Panc1 (cell line): Measurements from ENCODE around the gene MET. TPM values are rescaled to one million over a fixed set of nuclear protein-coding genes. Genes with fewer than 3 reads are reported as not detected.
A peak's percentile ranks its signal among the peaks of the same experiment; 100 is the strongest.
"Not testable (repeated sequence)": the region's sequence is repeated elsewhere in the genome, so short reads cannot be mapped to it uniquely, and the experiment has no call there.

Experiments
- ATAC-seq: fragments of 200-7000 bp; cut with Tn5 transposase; 2 replicates; pipeline ENCODE4 v1.9.1; 2020; ENCODE audit warnings: mild to moderate bottlenecking, moderate library complexity
- BruUV-seq: library from RNA; stranded (reverse); fragments of 400-500 nt; replicated peaks from 2 replicates; lab custom pipeline; 2021; lab: Mats Ljungman, UMichigan
- CTCF ChIA-PET: fragments of 300-600 bp; sonication (Branson Sonifier 250); formaldehyde crosslinking; loops from one replicate; lab custom pipeline; 2022; ENCODE audit warnings: antibody characterized with exemption; lab: Charles Lee
- POLR2A ChIA-PET: fragments of 300-600 bp; sonication (Branson Sonifier 250); formaldehyde crosslinking; loops from one replicate; lab custom pipeline; 2022; ENCODE audit warnings: antibody characterized with exemption; lab: Charles Lee
- DNase-seq: peaks from one replicate; pipeline ENCODE4 v3.0.0-alpha.2; 2010; ENCODE audit warnings: low read depth, low spot score
- H3K27ac ChIP-seq: 2 replicates; pipeline ENCODE4 v1.5.1; 2011; ENCODE audit warnings: mild to moderate bottlenecking, low read length, inconsistent platforms
- H3K27me3 ChIP-seq: fragments of 200-500 bp; sonication (Bioruptor generic); 2 replicates; pipeline ENCODE4 v1.6.0; 2014; ENCODE audit warnings: low read length, inconsistent platforms; ENCODE audit not compliant: control insufficient read depth, insufficient read depth
- H3K36me3 ChIP-seq: fragments of 200-500 bp; sonication (Bioruptor generic); 2 replicates; pipeline ENCODE4 v1.5.1; 2014; ENCODE audit warnings: inconsistent platforms, mild to moderate bottlenecking, low read length, moderate library complexity; ENCODE audit not compliant: control insufficient read depth, insufficient read depth
- H3K4me1 ChIP-seq: 2 replicates; pipeline ENCODE4 v1.5.1; 2011; ENCODE audit warnings: inconsistent platforms, mild to moderate bottlenecking, low read length, moderate library complexity; ENCODE audit not compliant: control insufficient read depth, insufficient read depth
- H3K4me3 ChIP-seq, 2 experiments: 2 replicates each; pipeline ENCODE4 v1.5.1; 2011 to 2012; ENCODE audit warnings: low read depth in 2 of 2, low read length in 2 of 2, mild to moderate bottlenecking in 2 of 2, inconsistent platforms in 1 of 2, moderate library complexity in 1 of 2
- H3K9me3 ChIP-seq: fragments of 200-500 bp; sonication (Bioruptor generic); 2 replicates; pipeline ENCODE4 v1.5.1; 2014; ENCODE audit warnings: low read depth, mild to moderate bottlenecking, inconsistent platforms, low read length, moderate library complexity; ENCODE audit not compliant: control insufficient read depth, insufficient read depth
- POLR2AphosphoS5 ChIP-seq: IDR thresholded peaks from 2 replicates; pipeline ENCODE4 v1.6.1; 2012; ENCODE audit warnings: mild to moderate bottlenecking, low read depth, low read length, moderate library complexity
- SIN3A ChIP-seq: IDR thresholded peaks from 2 replicates; pipeline ENCODE4 v1.6.1; 2012; ENCODE audit warnings: low read depth, mild to moderate bottlenecking, low read length, moderate library complexity, borderline replicate concordance; ENCODE audit not compliant: insufficient read depth
- TCF7L2 ChIP-seq: IDR thresholded peaks from 2 replicates; pipeline ENCODE4 v1.6.1; 2011; ENCODE audit warnings: mild to moderate bottlenecking, low read depth, low read length, inconsistent platforms
- in situ Hi-C: cut with HindIII; loops from 2 replicates; pipeline ENCODE4 v1.10.0; 2016; ENCODE audit warnings: low sequenced_read_pairs, low pct_unique_long_range_greater_than_20kb
- intact Hi-C: fragments of 100-400 bp; cut with micrococcal nuclease; formaldehyde crosslinking; loops from one replicate; pipeline ENCODE4 v1.10.0; 2022; ENCODE audit not compliant: unreplicated experiment
- total RNA-seq: library from RNA; stranded (reverse); gene quantifications from one replicate; pipeline ENCODE4 v1.2.1, GENCODE V29; 2021; ENCODE audit not compliant: unreplicated experiment
- TF ChIP-seq, protein P1 (sequence below): fragments of 450-650 bp; IDR thresholded peaks from 2 replicates; pipeline ENCODE4 v1.5.1; 2017; ENCODE audit warnings: mild to moderate bottlenecking
- TF ChIP-seq, protein P2 (sequence below), 2 experiments: IDR thresholded peaks; 2 replicates each; pipeline ENCODE4 v1.6.1; 2011 to 2012; ENCODE audit warnings: low read depth in 2 of 2, control low read depth in 1 of 2, low read length in 1 of 2, mild to moderate bottlenecking in 1 of 2, moderate library complexity in 1 of 2; ENCODE audit not compliant: insufficient read depth in 1 of 2

MET gene
- total RNA-seq, 1 experiment from 2014 or later, result 103 TPM

DNA sequence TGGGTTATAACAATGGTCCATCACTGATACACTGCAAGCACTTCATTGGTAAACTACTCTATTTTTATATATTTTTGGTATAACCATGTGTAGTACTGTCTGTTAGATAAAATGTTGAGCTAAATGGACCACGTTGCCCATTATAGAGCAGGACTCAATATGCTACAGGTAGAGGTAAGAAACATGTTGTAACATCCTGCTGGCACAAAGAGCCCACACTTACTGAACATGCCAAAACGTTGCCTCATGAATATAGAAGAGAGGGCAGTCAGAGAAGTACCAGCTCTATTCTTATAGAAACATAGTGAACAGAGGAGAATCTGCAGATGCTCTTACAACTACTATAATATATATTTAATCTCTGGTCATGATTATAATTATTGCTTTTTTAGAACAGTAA lies 18.4 kb upstream of the MET start:
- CTCF ChIA-PET, result no interaction called here
- Histone ChIP-seq H3K27ac (no peak overlapping the region), H3K4me3 (no peak overlapping the region), H3K4me1 (no peaks in the 10 kb centered on the region), H3K9me3 (no peaks in the 10 kb centered on the region), H3K36me3 (no peaks in the 10 kb centered on the region), H3K27me3 (no peaks in the 10 kb centered on the region; the same call in 1 of the 2 replicates)
- BruUV-seq, result no TSS peak
- POLR2A ChIA-PET, result no interaction called here
- intact Hi-C loops (no loop called here), in situ Hi-C loops (no loop called here)
- no peak for DNase-seq
- TF ChIP-seq, protein P1, sequence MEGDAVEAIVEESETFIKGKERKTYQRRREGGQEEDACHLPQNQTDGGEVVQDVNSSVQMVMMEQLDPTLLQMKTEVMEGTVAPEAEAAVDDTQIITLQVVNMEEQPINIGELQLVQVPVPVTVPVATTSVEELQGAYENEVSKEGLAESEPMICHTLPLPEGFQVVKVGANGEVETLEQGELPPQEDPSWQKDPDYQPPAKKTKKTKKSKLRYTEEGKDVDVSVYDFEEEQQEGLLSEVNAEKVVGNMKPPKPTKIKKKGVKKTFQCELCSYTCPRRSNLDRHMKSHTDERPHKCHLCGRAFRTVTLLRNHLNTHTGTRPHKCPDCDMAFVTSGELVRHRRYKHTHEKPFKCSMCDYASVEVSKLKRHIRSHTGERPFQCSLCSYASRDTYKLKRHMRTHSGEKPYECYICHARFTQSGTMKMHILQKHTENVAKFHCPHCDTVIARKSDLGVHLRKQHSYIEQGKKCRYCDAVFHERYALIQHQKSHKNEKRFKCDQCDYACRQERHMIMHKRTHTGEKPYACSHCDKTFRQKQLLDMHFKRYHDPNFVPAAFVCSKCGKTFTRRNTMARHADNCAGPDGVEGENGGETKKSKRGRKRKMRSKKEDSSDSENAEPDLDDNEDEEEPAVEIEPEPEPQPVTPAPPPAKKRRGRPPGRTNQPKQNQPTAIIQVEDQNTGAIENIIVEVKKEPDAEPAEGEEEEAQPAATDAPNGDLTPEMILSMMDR, result no peak
- TF ChIP-seq SIN3A (no peak), POLR2AphosphoS5 (no peak), TCF7L2 (no peak)
- TF ChIP-seq, protein P2, sequence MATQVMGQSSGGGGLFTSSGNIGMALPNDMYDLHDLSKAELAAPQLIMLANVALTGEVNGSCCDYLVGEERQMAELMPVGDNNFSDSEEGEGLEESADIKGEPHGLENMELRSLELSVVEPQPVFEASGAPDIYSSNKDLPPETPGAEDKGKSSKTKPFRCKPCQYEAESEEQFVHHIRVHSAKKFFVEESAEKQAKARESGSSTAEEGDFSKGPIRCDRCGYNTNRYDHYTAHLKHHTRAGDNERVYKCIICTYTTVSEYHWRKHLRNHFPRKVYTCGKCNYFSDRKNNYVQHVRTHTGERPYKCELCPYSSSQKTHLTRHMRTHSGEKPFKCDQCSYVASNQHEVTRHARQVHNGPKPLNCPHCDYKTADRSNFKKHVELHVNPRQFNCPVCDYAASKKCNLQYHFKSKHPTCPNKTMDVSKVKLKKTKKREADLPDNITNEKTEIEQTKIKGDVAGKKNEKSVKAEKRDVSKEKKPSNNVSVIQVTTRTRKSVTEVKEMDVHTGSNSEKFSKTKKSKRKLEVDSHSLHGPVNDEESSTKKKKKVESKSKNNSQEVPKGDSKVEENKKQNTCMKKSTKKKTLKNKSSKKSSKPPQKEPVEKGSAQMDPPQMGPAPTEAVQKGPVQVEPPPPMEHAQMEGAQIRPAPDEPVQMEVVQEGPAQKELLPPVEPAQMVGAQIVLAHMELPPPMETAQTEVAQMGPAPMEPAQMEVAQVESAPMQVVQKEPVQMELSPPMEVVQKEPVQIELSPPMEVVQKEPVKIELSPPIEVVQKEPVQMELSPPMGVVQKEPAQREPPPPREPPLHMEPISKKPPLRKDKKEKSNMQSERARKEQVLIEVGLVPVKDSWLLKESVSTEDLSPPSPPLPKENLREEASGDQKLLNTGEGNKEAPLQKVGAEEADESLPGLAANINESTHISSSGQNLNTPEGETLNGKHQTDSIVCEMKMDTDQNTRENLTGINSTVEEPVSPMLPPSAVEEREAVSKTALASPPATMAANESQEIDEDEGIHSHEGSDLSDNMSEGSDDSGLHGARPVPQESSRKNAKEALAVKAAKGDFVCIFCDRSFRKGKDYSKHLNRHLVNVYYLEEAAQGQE (IDR thresholded peaks at IDR 0.05; ENCODE audit: insufficient read depth in 1 of 2, low read depth in 2 of 2, low read length in 1 of 2), result no peak
- ATAC-seq, result peak; percentile 34; the same call in 1 of the 2 replicates

DNA sequence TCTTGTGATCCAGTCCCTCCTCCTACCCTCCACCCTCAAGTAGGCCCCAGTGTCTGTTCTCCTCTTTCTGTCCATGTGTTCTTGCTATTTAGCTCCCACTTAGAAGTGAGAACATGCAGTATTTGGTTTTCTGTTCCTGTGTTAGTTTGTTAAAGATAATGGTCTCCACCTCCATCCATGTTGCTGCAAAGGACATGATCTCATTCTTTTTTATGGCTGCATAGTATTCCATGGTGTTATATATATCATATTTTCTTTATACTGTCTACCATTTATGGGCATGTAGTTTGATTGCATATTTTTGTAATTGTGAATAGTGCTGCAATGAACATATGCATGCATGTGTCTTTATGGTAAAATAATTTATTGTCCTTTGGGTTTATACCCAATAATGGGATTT lies 12.7 kb upstream of the MET start:
- H3K9me3 ChIP-seq, ATAC-seq, H3K36me3 ChIP-seq, H3K27me3 ChIP-seq, DNase-seq, POLR2A ChIA-PET, intact Hi-C loops, H3K27ac ChIP-seq, BruUV-seq, H3K4me1 ChIP-seq, H3K4me3 ChIP-seq, in situ Hi-C loops: not testable (repeated sequence)
- CTCF ChIA-PET, result interaction anchor here (0.6 kb wide), 1 partner anchor 353 kb away, joined by 7 read pairs; no protein-coding TSS in a partner anchor

DNA sequence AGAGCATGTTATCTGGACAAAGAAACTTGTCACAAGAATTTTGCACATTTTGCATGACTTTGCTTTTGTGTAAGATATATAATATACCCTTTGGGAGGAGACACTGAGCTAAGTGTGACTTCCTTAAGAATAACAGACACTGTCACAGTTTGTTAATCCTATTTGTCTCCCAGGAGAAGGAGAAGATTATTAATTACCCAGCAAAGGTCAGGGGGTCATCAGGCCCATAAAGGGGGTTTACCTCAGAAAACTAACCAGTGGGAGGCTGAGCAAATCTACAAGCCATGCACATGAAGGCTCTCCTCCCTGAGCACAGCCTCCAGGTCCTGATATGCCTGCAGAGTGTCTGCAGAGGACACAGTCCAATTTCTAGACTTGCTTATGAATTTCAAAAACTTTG lies 10.1 kb upstream of the MET start:
- ATAC-seq (peak; percentile 51; the same call in 1 of the 2 replicates), DNase-seq (no peak)
- intact Hi-C loops (no loop called here), in situ Hi-C loops (no loop called here)
- Histone ChIP-seq H3K27ac (no peak overlapping the region), H3K9me3 (no peaks in the 10 kb centered on the region), H3K27me3 (no peaks in the 10 kb centered on the region), H3K4me3 (no peak overlapping the region), H3K36me3 (no peaks in the 10 kb centered on the region), H3K4me1 (no peaks in the 10 kb centered on the region)
- TF ChIP-seq SIN3A (no peak), POLR2AphosphoS5 (no peak), TCF7L2 (no peak)
- TF ChIP-seq, protein P2 (IDR thresholded peaks at IDR 0.05; ENCODE audit: insufficient read depth in 1 of 2, low read depth in 2 of 2, low read length in 1 of 2), result no peak
- TF ChIP-seq, protein P1, result no peak
- CTCF ChIA-PET, result no interaction called here
- POLR2A ChIA-PET, result interaction anchor here (0.6 kb wide), 1 partner anchor 9 kb away, joined by 5 read pairs; no protein-coding TSS in a partner anchor
- BruUV-seq, result no TSS peak
